ENCODE data around the gene PRKCH.

GRCh38 chr14:61406675-61407074, 85.3 kb downstream of the PRKCH start:
- no peak for TF ChIP-seq PRDM10 (tag by site-specific recombination; IDR thresholded peaks at IDR 0.05)
- no peak for TF ChIP-seq CTCF (tag by site-specific recombination; IDR thresholded peaks at IDR 0.05)
- TF ChIP-seq ZNF837 (tag by site-specific recombination; IDR thresholded peaks at IDR 0.05), result no peak
- no peak for TF ChIP-seq ZNF561 (tag by site-specific recombination; IDR thresholded peaks at IDR 0.05; ENCODE audit: borderline replicate concordance)
- TF ChIP-seq, protein P1, sequence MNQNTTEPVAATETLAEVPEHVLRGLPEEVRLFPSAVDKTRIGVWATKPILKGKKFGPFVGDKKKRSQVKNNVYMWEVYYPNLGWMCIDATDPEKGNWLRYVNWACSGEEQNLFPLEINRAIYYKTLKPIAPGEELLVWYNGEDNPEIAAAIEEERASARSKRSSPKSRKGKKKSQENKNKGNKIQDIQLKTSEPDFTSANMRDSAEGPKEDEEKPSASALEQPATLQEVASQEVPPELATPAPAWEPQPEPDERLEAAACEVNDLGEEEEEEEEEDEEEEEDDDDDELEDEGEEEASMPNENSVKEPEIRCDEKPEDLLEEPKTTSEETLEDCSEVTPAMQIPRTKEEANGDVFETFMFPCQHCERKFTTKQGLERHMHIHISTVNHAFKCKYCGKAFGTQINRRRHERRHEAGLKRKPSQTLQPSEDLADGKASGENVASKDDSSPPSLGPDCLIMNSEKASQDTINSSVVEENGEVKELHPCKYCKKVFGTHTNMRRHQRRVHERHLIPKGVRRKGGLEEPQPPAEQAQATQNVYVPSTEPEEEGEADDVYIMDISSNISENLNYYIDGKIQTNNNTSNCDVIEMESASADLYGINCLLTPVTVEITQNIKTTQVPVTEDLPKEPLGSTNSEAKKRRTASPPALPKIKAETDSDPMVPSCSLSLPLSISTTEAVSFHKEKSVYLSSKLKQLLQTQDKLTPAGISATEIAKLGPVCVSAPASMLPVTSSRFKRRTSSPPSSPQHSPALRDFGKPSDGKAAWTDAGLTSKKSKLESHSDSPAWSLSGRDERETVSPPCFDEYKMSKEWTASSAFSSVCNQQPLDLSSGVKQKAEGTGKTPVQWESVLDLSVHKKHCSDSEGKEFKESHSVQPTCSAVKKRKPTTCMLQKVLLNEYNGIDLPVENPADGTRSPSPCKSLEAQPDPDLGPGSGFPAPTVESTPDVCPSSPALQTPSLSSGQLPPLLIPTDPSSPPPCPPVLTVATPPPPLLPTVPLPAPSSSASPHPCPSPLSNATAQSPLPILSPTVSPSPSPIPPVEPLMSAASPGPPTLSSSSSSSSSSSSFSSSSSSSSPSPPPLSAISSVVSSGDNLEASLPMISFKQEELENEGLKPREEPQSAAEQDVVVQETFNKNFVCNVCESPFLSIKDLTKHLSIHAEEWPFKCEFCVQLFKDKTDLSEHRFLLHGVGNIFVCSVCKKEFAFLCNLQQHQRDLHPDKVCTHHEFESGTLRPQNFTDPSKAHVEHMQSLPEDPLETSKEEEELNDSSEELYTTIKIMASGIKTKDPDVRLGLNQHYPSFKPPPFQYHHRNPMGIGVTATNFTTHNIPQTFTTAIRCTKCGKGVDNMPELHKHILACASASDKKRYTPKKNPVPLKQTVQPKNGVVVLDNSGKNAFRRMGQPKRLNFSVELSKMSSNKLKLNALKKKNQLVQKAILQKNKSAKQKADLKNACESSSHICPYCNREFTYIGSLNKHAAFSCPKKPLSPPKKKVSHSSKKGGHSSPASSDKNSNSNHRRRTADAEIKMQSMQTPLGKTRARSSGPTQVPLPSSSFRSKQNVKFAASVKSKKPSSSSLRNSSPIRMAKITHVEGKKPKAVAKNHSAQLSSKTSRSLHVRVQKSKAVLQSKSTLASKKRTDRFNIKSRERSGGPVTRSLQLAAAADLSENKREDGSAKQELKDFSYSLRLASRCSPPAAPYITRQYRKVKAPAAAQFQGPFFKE (tag by site-specific recombination; IDR thresholded peaks at IDR 0.05; ENCODE audit: borderline replicate concordance), result no peak
- TF ChIP-seq, protein P2, sequence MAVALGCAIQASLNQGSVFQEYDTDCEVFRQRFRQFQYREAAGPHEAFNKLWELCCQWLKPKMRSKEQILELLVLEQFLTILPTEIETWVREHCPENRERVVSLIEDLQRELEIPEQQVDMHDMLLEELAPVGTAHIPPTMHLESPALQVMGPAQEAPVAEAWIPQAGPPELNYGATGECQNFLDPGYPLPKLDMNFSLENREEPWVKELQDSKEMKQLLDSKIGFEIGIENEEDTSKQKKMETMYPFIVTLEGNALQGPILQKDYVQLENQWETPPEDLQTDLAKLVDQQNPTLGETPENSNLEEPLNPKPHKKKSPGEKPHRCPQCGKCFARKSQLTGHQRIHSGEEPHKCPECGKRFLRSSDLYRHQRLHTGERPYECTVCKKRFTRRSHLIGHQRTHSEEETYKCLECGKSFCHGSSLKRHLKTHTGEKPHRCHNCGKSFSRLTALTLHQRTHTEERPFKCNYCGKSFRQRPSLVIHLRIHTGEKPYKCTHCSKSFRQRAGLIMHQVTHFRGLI (tag by site-specific recombination; IDR thresholded peaks at IDR 0.05), result no peak
- TF ChIP-seq, protein P3, sequence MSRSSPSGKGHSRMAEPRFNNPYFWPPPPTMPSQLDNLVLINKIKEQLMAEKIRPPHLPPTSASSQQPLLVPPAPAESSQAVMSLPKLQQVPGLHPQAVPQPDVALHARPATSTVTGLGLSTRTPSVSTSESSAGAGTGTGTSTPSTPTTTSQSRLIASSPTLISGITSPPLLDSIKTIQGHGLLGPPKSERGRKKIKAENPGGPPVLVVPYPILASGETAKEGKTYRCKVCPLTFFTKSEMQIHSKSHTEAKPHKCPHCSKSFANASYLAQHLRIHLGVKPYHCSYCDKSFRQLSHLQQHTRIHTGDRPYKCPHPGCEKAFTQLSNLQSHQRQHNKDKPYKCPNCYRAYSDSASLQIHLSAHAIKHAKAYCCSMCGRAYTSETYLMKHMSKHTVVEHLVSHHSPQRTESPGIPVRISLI (tag by site-specific recombination; IDR thresholded peaks at IDR 0.05), result no peak
- TF ChIP-seq AEBP2 (tag by site-specific recombination; IDR thresholded peaks at IDR 0.05; ENCODE audit: borderline replicate concordance), result no peak
- TF ChIP-seq, protein P4, sequence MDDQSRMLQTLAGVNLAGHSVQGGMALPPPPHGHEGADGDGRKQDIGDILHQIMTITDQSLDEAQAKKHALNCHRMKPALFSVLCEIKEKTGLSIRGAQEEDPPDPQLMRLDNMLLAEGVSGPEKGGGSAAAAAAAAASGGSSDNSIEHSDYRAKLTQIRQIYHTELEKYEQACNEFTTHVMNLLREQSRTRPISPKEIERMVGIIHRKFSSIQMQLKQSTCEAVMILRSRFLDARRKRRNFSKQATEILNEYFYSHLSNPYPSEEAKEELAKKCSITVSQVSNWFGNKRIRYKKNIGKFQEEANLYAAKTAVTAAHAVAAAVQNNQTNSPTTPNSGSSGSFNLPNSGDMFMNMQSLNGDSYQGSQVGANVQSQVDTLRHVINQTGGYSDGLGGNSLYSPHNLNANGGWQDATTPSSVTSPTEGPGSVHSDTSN (CRISPR knock-in tag; IDR thresholded peaks at IDR 0.05), result no peak
- TF ChIP-seq ZNF426 (tag by site-specific recombination; IDR thresholded peaks at IDR 0.05), result no peak
- TF ChIP-seq ZNF169 (tag by site-specific recombination; IDR thresholded peaks at IDR 0.05), result no peak
- TF ChIP-seq ZNF658 (tag by site-specific recombination; IDR thresholded peaks at IDR 0.05), result no peak
